ENCODE results near the gene CAPZB.

The CAPZB gene

GRCh38 chr1:19402031-19402813 is 83.1 kb downstream of the CAPZB start:
- no peaks in the 10 kb centered on the region for H3K27me3 ChIP-seq
- TF ChIP-seq CTCF (IDR thresholded peaks at IDR 0.05), result no peak
- H3K9me3 ChIP-seq, result no peaks in the 10 kb centered on the region
- no peaks in the 10 kb centered on the region for H3K4me1 ChIP-seq (ENCODE audit: control insufficient read depth in 1 of 2, insufficient read depth in 1 of 2, low read depth in 1 of 2, low read length in 1 of 2)
- H3K27ac ChIP-seq, result no peak overlapping the region
- peaks cover 48% of the 10 kb centered on the region for H3K36me3 ChIP-seq
- H3K4me3 ChIP-seq (ENCODE audit: low read depth in 1 of 2, low read length in 1 of 2), result no peak overlapping the region

GRCh38 chr1:19401535-19401889 is 83.8 kb downstream of the CAPZB start:
- Histone ChIP-seq H3K9me3 (no peaks in the 10 kb centered on the region), H3K4me3 (ENCODE audit: low read depth in 1 of 2, low read length in 1 of 2) (no peak overlapping the region), H3K4me1 (ENCODE audit: control insufficient read depth in 1 of 2, insufficient read depth in 1 of 2, low read depth in 1 of 2, low read length in 1 of 2) (no peaks in the 10 kb centered on the region), H3K27me3 (no peaks in the 10 kb centered on the region), H3K27ac (no peak overlapping the region), H3K36me3 (peaks cover 48% of the 10 kb centered on the region)
- TF ChIP-seq CTCF (IDR thresholded peaks at IDR 0.05), result no peak

DNA sequence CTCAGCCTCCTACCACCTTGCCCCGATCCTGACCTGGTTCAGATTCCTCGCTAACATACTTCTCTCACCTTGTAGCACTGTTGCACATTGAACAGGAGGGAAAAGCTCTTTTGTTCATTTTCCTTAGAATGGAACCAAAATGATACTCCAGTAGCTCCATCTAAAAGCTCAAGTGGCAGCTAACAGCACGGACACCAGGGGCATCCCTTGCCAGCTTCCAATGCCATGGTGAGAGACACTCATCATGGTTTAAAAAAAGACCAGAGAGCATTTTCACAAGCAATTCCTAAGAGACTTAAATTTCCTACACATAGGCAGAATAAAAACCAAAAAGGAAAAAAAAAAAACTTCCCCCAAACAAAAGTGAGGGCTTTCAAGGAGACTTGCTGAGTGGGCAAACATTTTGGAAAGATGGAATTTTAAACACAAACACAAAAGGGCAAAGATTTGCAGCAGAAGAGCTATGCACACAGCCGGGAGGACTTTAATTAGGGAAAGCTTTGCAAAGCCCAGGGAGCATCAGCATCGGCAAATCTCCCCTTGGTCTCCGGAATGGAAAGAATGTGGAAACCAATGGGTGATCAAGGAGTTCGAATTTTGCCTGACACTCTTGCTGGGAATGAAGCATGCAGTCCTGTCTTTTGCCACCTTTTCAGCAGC is 84.3 kb downstream of the CAPZB start:
- H3K36me3 ChIP-seq, result peaks cover 47% of the 10 kb centered on the region
- no peak for TF ChIP-seq CTCF (IDR thresholded peaks at IDR 0.05)
- H3K27me3 ChIP-seq, result no peaks in the 10 kb centered on the region
- H3K27ac ChIP-seq, result no peak overlapping the region
- H3K4me1 ChIP-seq (ENCODE audit: control insufficient read depth in 1 of 2, insufficient read depth in 1 of 2, low read depth in 1 of 2, low read length in 1 of 2), result no peaks in the 10 kb centered on the region
- no peak overlapping the region for H3K4me3 ChIP-seq (ENCODE audit: low read depth in 1 of 2, low read length in 1 of 2)
- no peaks in the 10 kb centered on the region for H3K9me3 ChIP-seq

GRCh38 chr1:19400192-19400611 is 85.1 kb downstream of the CAPZB start:
- peaks cover 52% of the 10 kb centered on the region for H3K36me3 ChIP-seq
- no peaks in the 10 kb centered on the region for H3K27me3 ChIP-seq
- no peak overlapping the region for H3K27ac ChIP-seq
- H3K9me3 ChIP-seq, result no peaks in the 10 kb centered on the region
- TF ChIP-seq CTCF (IDR thresholded peaks at IDR 0.05), result no peak
- no peaks in the 10 kb centered on the region for H3K4me1 ChIP-seq (ENCODE audit: control insufficient read depth in 1 of 2, insufficient read depth in 1 of 2, low read depth in 1 of 2, low read length in 1 of 2)
- H3K4me3 ChIP-seq (ENCODE audit: low read depth in 1 of 2, low read length in 1 of 2), result no peak overlapping the region

GRCh38 chr1:19398309-19398760 is 87.0 kb downstream of the CAPZB start:
- no peak overlapping the region for H3K4me3 ChIP-seq (ENCODE audit: low read depth in 1 of 2, low read length in 1 of 2)
- peaks cover 52% of the 10 kb centered on the region for H3K36me3 ChIP-seq

More at GRCh38 chr1:19398309-19398760, 87.0 kb downstream of the CAPZB start:
- H3K27ac ChIP-seq, result no peak overlapping the region
- TF ChIP-seq CTCF (IDR thresholded peaks at IDR 0.05), result no peak
- no peaks in the 10 kb centered on the region for H3K9me3 ChIP-seq
- no peaks in the 10 kb centered on the region for H3K4me1 ChIP-seq (ENCODE audit: control insufficient read depth in 1 of 2, insufficient read depth in 1 of 2, low read depth in 1 of 2, low read length in 1 of 2)
- no peaks in the 10 kb centered on the region for H3K27me3 ChIP-seq

Data from neutrophil (primary cell).